A549 treated with GW870086 at 1 μM for 4 hours (cell line): Measurements from ENCODE around the gene CABCOCO1. TPM values are rescaled to one million over a fixed set of nuclear protein-coding genes. Genes with fewer than 3 reads are reported as not detected.

Source experiments
- total RNA-seq: library from RNA; stranded (reverse); fragments of 200-300 nt; extraction: Qiagen RNA extraction; gene quantifications from 5 replicates; pipeline ENCODE4 v1.2.3, GENCODE V29; 2022; ENCODE audit warnings: low read depth

Gene CABCOCO1
- total RNA-seq, result 0.30 to 1.2 TPM (median 0.36 TPM) in 5 replicates

GRCh38 chr10:61662794-61663259 lies at the start of gene CABCOCO1:
Gene CABCOCO1, plus strand, starts transcription at chr10:61662929. Its CDS starts 44 bp downstream, at chr10:61662973.

Other genes with a start within 250 kb of the CABCOCO1 start
- 0.06 to 0.31 TPM (median 0.12 TPM) in 4 of 5 replicates, not detected in the other for gene TMEM26, start 209.5 kb upstream of the CABCOCO1 start, total RNA-seq
- gene ARID5B, start 238.8 kb downstream of the CABCOCO1 start, total RNA-seq, result 1.2 to 2.0 TPM (median 1.7 TPM) in 5 replicates